Stimulated activated naive CD4-positive, alpha-beta T cell treated with Interleukin-2 at 50 U/mL for 16 hours (primary cell): ENCODE results near the gene DNAJC1.

Experiments
- DNase-seq: peaks from one replicate; lab custom pipeline; 2025; lab: John Stamatoyannopoulos, UW

Gene DNAJC1

DNA sequence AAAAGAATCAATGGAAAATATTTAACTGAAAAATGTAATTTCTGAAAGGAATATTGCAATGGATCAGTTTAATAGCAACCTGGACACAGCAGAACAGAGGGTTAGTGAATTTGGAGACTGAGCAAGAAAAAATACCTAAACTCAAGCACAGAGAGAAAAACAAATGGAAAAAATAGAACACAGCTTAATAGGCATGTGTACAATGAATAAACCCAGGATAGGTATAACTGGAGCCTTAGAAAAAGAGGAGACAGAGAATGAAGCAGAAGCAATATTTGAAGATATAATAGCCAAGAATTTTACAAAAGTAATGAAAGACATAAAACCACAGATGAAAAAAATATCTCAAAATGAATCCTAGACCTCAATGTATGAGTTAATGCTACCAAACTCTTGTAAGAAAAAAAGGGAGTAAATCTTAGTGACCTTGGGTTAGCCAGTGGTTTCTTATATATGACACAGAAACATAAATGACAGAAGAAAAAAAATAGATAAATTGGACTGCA is 2.9 kb upstream of the DNAJC1 start:
- DNase-seq: no peak

DNA sequence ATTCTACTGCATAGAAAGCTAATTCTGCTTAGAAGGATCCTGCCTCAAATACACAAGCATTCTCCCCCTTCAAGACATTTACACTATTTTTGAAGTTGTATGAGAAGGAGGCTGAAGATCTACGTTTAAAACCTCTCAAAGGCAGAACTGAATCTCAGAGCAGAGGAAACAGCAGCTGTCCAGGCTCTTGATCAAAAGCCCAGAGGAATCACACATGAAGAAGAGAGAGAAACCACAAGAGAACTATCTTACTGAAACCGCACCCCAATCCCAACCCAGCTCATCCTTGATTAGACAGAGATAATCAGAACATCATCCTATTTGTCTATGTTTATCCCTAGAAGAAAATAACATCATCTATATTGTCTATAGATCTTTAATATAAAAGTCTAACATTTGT is 2.2 kb upstream of the DNAJC1 start:
- no peak for DNase-seq

DNA sequence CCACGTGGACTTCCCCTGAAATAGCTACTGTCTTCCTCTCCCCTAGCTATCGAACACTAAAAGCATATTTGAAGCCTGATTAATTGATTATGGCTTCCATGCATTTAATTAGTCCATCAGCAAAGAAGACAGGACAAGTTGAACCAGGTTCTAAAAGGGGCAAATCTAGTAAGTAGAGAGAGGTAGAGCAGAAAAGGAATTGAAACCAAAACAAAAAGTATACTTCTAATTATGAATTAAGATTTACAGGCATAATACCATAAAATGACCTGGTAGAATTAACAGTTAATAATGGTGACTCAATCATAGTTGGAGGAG is 393 bp upstream of the DNAJC1 start:
- no peak for DNase-seq

DNA sequence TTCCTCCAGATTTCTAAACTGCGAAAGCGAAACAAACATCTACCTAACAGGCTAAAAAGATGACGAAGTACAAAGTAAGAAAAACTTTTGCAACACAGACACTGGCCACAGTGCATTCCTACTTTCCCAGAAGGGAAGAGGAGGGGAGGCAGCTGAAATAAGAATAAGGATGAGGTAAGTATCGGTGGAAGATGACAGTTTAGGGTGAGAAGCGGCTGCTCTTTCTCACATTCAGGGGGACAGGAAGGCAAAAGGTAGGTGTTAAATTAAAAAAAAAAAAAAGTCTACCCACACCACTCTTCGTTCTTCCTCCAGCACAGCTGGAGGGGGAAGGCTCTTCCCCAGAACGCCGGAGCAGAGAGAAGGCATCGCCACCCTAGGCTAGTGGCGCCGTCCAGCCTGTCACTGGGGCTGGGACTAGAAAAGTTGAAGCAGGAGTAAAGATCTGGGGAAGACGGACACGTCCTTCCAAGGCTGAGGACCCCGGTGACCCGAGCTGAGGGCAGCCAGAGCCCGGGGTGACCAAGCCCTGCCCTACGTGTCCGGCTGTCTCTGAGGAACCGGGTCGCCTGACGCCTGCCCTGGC is 846 bp downstream of the DNAJC1 start:
- DNase-seq: peak; percentile 25

DNA sequence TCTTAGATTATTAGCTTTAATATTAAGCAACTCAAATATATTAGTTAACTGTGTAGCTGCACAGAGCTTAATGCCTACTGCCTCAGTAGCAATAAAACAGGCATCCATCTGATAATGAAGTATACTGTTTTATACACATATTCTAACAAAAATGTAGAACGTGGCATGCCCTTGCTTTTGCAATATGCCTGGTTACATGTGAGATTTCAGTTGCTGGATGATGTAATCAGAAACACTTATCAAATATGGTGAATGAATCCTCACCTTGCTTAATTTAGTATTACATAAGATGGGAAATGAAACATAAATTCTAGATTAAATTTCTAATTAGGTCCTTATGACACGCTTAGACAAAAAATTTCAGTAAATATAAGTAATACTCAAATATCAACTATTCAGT is 8.0 kb downstream of the DNAJC1 start:
- DNase-seq: no peak

DNA sequence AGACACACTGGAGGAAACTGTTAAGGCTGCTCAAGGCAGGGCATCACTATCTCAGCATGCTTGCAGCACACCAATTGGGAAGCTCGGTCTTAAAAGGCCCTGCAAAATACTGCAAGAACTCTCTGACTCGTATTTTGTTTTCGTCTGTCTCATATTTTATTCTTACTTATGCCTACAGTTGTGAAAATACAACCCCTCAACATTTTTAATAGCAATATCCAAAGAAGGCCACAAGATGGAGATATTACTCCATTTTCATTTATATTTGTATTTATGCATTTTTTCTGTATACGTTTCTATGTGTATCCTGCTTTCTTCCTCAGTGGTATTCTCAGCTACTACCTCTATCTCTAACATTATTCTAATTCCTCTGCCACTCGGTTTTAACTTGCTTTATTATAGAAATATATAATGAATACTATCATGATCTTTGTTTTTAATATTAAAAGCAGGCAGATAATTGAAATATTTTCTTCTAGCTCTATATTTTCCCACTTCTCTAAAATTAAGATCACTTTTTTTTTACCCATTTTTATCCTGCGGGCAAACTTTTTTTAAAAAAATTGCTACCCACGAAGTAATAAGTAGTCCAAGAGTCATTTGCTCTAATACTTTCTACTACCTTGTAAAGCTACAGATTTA is 10.0 kb downstream of the DNAJC1 start:
- DNase-seq: no peak

DNA sequence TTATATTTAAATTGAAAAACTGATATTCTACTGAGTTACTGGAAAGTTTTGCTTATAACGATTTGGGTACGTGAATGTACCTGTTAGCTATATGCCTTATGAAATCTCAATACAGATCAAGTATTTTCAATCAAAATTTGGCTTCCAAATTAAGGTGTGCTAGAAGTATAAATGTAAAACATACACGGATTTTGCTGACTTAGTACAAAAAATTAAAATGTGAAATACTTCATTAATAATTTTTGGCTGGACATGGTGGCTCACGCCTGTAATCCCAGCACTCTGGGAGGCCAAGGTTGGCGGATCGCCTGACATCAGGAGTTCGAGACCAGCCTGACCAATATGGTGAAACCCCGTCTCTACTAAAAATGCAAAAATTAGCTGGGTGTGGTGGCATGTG is 11.7 kb downstream of the DNAJC1 start:
- DNase-seq: no peak

DNA sequence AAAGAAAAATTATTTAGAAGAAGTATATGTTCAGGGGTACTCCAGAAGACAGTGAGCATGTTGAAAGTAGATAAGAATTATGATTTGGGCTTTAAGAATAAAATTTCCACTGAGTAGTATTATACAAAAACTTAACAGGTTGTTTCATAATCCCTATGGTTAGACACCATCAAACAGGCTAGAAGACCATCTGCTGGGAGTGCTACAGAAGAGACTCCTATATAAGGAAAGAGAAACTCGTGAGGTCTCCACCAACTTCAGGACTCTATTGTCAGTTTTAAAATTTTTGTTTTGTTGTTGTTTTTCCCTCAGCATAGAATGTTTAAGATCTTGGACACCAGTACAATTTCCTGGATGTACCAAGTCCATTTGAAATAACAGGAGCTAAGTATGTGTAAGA is 13.1 kb downstream of the DNAJC1 start:
- DNase-seq: no peak

DNA sequence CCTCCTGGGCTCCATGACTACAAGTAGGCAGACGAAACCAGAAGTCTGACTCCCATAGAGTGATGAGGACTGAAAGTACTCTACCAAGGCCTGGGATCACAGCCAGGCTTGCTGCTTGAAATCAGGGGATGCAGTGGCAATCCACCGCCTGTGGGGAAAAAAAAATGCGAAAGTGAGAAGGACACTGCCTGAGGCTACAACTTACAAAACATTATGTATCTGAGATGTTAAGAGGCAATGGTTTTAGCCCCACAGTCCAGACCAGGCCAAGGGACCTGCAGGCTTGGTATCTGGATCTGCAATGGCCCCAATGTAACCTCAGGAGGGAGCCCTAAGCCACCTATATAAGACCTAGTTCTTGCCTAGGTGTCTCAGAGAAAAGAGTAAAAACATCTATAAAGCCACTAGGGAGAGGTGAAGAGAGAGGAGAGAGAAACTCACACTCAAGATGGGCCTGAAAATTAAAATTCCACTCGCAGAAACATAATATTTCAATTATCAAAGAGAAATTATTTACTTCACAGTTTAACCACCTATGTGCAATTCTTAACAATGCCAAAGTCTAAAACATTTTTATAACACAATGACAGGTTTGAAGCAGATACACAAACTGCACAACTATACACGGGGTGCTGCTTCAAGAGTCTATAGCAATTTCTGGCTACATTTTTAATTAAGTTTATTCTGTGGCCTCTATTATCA is 13.9 kb downstream of the DNAJC1 start:
- DNase-seq: peak; percentile 12

DNA sequence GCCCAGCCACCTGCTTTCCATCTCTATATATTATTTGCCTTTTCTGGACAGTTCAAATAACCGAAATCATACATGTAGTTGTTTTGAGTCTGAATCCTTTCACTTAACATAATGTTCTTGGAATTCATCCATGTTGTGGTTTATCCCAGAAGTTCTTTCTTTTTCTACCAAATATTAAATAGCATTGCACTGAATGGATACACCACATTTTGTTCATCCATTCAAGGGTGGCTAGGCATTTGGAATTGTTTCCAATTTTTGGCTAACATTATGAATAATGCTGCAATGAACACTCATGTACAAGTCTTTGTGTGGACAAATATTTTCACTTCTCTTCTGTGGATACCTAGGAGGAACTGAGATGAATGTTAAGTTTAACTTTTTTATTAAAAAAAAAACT is 18.0 kb downstream of the DNAJC1 start:
- DNase-seq: no peak

DNA sequence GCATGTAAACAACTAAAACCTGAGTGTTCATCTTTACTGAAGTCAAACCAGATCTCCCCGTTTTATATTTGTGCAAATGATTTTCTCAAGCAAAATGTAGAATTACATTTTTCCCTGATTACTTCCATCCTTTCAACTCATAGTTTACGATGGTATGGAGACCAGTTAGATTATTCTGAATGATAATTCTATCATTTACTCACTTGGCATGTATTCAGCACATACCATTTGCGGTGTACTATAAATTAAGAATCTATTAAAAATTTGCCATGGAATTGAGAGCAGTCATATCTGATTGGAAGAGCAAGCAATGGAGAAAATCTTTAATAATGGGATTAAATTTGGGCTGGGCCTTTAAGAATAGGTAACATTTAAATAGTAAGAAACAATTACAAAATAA is 22.4 kb downstream of the DNAJC1 start:
- DNase-seq: no peak

DNA sequence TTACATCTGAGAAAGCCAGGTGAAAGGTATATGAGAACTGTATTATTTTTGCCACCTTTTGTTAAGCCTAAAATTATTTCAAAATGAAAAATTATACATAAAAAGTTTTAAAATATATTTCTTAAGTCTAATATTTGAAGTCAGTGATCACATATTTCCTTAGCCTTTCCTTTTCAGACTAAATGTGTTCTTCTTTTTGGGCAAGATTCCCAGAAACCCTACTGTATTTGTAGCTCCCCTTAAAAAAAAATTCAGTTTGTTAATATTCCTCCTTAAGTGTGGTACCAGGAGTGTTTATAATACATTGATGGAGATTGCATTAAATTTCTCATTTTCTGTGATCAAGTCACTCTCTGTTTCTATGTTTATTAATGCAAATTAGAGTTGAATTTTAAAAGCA is 22.8 kb downstream of the DNAJC1 start:
- DNase-seq: no peak

DNA sequence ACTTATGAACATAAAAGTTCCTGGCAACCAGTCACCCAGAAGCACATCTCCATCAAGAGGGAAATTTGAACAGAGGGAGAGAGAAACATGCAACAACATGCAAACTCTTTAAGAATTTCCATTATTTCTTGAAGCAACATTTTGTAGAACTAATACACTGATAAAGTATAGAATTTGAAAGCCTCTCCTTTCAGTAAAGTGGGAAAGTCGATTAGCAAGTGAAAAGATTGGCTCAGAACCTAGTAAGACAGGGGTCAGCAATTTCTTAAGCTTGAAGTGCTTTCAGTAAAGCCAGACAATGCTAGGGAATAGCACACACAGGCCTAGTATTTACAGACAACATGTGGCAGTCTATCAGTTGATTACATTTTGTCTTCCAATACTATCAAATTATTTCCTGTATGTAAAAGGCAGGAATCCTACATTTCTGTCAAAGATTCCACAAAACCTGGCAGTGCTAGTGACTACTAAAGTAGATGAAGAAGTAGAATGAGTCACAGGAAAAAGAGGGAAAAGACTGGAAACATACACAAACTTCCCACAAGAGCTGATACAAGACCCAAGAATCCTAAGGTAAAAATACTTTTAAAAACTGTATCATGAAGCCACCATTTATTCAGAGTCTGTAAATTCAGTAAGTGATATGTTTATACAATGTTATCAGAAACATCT is 25.2 kb downstream of the DNAJC1 start:
- no peak for DNase-seq

DNA sequence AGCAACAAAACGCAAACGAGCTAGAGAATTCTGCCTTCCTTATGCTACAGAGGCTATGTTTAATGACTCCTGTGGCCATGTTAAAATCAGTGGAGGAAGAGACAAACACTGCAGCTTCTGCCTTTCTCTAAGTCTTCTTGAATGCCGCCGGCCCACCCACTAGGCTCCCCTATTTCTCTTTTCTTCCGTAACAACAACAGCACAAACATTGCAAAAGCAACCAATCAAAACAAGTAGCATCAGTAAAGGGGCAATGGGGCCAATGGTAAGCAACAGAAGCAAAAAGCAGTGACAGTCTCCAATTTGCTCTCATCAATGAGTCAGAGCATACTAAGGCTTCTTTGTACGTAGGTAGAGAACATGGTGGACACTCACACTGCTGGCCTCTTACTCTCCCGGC is 26.8 kb downstream of the DNAJC1 start:
- no peak for DNase-seq

DNA sequence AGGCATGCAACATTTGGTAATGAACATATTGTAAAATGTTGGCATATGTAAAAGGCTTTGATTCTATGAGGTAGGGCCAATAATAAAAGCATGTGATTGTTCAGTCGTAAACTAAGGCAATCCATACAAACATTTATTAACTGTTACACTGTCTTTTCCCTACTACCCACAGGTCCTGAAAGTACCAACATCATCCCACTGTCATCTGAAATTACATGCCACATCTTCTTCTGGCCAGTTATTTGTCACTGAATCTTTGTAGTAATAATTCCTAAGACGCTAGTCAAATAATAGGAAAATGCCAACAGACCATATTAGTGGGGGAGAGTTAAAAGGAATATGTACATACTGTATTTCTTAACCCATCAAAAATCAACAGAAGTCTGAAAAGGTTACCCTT is 27.2 kb downstream of the DNAJC1 start:
- no peak for DNase-seq

DNA sequence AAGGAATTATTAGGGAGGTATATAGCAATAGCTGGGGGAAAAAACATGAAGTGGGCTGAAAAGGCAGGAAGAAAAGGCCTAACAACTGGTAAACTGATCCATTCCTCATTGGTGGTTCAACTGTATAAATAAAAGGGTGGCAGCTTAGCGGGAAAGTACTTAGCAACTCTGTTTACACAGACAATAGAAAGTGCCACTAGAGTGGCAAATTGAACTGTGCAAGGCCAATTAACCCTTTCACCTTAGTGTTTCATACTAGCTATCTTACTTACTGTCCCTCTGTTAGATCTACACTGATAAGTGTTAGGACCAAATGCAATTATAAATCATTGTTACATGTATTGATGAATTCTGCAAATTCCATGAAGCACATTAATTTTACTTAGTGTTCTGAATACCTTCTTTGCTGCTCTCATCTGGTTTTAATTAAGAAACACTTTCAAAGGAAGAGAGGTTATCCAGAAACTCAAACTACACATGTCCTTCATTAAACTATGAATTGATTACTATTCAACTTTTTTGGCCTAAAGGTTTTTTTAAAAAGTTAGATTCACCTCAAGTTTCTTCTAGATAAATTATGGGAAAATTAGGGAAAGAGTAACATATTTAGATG is 28.0 kb downstream of the DNAJC1 start:
- no peak for DNase-seq

DNA sequence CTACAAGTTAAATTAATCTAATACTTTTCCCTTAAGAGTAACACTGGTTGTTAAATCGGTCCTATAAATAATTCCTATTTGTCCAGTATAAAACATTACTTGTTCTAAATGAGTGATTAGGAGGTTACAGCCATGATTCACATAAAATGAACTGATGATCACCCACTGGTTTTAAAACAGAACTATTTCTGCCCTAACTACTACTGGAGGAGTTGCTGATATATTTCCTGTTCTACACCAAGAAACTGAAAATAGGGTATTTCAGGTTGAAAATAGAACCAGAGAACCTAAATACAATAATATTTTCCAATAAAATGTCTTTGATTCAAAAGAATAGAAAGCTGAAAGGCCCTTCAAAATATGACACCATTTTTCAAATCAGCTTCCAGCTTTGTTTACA is 30.9 kb downstream of the DNAJC1 start:
- no peak for DNase-seq

DNA sequence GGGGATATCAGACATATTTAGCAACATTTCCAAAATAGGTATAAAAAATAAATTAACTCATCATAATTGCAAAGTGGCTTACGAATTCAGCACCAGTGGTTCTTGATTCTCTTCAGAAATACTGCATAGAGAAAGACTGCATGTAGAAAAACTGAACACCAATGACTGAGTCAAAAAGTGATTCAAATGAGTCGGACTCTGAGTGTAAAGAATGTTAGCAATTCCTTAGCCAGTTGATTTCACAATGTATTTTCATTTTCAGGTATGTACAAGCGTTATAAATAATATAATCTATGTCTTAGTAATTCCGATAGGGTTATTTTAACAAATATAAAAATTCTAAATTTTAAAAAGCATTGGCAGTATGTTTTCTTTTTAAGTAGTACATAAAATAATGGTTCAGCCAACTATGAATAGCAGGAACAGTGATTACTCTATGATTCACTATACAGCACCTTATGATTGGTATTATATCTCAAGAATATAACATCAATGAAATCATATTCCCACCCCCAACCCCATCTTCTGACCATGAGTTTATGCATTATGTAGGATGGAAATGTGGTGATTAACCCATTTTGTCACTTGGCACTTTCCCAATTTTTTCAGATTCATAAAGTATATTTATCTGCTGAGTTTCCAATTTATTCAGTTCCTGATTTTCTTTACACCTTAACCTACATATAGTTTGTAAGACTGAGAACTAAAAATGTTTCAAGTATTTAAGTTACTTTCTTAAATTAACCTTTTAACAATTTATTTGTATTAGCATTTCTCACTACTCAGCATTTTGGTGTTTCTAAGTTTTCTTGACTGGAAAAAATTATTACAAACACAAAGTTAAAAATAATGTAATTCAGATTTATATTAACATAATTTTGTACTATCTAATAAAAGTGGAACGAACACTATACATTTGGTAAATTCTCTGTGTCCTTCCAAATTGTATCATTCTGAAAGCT is 33.9 kb downstream of the DNAJC1 start:
- no peak for DNase-seq

DNA sequence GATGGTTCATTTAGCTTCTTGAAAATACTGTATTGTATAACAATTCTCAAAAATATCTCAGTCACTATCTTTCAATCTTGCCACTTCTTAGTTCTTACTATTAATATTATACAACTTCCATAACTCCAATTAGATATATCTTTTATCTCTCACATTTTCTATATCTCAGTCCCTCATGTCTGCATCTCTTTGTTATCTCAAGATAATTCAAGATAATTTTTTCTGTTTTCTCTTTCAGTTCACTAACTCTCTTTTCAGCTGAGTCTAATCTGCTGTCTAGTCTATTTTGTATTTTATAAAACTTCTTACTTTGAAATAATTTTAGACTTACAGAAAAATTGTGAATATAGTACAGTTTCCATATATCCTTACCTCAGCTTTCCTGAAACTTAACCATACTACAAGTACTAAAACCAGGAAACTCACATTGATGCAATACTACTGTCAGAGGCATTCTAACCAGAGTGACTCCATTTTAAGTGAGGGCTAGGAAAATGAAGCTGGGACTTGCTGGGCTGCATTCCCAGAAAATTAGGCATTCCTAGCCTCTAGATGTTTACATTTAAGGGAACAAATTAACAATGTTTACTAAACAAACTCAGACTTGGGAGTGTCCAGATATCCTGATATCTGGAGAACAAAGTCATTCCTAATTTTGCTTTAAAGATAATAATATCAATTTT is 38.4 kb downstream of the DNAJC1 start:
- DNase-seq: no peak

DNA sequence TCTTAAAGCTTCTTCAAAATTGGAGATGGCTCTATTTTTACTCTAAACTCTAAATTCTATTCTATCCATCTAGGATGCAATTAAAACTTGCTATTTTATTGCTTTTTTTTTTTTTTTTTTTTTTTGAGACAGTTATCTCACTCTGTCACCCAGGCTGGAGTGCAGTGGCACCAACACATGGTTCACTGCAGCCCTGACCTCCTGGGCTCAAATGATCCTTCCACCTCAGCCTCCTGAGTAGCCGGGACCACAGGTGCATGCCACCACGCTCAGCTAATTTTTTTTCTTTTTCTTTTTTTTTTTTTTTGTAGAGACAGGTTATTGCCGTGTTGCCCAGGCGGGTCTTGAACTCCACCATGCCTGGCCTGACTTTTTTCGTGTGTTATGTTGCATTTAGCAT is 41.2 kb downstream of the DNAJC1 start:
- no peak for DNase-seq

DNA sequence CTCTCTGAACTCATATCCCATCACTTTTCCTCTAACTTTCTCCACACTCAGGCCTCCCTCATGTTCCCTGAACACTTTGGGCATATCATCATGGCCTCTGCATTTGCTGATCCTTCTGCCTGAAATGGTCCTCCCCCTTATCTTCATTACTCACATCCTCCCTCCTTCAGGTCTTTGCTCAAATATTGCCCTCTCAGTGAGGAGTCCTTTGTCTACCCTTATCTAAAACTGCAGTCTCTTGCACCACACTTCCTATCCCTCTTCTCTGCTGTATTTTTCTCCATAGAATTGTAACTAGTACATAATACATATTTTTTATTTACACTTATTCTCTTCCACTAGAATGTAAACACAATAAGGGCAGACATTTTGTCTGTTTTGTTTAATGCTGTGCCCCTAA is 41.7 kb downstream of the DNAJC1 start:
- DNase-seq: no peak
